Activated T-helper 1 cell treated with Interleukin-2 at 50 U/mL for 16 hours (primary cell): ENCODE measurements around the gene HOXC4.

Experiments
- DNase-seq: peaks from one replicate; pipeline ENCODE4 v3.0.0-alpha.2; 2020; ENCODE audit warnings: low read depth

Gene HOXC4

GRCh38 chr12:54029529-54030441 lies 23.9 kb upstream of the HOXC4 start:
- DNase-seq = no peak

GRCh38 chr12:54030442-54030801 lies 23.2 kb upstream of the HOXC4 start:
- DNase-seq = no peak

DNA sequence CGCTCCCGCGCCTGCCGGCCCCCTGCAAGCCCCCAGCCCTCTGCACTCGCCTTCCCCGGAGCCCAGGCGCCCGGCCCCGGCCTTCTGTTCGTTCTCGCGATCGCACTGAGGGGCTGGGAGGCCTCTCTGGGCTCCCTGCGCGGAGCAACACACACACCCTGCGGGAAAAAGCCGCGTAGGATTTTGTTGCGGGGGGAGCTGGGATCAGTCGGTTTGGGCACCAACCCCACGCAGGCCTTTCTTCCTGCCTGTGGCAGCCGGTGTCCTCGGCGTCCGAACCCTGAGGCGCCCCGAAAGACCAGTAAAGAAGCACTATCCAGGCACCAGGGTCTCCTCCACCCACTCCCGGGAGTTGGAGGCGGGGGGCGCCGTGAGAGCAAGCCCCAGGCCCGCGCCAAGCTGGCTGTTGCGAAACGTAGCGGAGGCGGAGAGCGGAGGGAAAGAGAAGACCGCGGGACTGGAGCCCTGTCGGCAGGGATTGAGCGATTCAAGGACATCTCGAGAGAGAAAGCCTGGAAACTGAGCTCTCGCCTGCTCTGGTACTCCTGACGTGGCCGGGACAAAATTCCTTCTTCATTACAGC lies 22.7 kb upstream of the HOXC4 start:
- no peak for DNase-seq

GRCh38 chr12:54031480-54031879 lies 22.2 kb upstream of the HOXC4 start:
- DNase-seq = no peak

- DNase-seq = no peak
These were observed 21.5 kb upstream of the HOXC4 start for GRCh38 chr12:54032086-54032619.

DNA sequence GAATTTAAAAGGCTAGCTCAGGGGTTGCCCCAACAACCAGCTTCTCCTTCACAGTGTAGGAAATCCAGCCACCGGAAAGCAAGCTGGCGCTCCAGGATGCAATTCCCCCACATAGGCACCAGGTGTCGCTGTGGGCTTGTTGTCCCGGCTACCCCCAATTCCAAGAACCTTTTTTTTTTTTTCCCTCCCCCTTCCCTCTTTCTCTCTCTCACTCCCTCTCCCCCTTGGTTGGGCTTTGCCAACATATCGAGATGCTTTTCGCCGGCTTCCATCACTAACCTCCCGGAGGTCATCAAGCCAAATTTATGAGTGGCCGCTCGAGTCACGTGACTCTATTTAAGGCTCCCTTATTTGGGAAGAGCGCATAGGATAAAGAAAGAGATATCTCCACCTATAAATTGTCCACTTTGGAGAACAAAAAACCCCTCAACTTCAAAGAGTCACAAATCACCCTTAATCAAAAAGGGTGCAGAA lies 21.0 kb upstream of the HOXC4 start, which contains the start of gene HOXC5:
Gene HOXC5, plus strand, starts transcription at position 424 of the 474 bp plus-strand sequence. CDS start 73 bp downstream, outside the sequence.
- peak; percentile 26 for DNase-seq

DNA sequence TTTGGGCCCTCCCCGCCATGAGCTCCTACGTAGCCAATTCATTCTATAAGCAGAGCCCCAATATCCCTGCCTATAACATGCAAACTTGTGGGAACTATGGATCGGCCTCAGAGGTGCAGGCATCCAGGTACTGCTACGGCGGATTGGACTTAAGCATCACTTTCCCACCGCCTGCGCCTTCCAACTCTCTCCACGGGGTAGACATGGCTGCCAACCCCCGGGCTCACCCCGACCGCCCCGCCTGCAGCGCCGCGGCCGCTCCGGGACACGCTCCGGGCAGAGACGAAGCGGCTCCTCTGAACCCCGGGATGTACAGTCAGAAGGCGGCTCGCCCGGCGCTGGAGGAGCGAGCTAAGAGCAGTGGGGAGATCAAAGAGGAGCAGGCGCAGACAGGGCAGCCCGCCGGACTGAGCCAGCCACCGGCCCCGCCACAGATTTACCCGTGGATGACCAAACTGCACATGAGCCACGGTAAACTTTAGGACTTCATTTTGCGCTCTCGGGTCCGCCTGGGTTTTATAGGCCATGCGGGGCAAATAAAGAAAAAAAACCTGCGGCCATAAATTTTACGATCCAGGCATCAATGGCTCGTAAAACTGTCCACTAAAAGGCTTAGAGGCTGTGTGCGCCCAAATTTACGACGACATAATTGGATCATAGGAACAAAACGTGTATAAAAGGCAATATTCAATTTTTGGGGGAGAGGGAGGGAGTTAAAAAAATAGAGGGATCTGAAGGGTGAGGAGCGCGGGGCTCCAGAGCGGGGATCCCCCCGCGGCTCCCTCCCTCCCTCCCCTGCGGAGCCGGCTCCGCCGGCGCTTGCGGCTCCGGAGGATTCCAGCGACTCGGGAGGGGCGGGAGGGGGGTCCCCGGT lies 20.3 kb upstream of the HOXC4 start:
- no peak for DNase-seq

GRCh38 chr12:54033980-54034784 lies 19.5 kb upstream of the HOXC4 start:
- no peak for DNase-seq

GRCh38 chr12:54034785-54035310 lies 18.8 kb upstream of the HOXC4 start:
- no peak for DNase-seq

- no peak for DNase-seq
These were observed 17.9 kb upstream of the HOXC4 start for GRCh38 chr12:54035568-54036264.

DNA sequence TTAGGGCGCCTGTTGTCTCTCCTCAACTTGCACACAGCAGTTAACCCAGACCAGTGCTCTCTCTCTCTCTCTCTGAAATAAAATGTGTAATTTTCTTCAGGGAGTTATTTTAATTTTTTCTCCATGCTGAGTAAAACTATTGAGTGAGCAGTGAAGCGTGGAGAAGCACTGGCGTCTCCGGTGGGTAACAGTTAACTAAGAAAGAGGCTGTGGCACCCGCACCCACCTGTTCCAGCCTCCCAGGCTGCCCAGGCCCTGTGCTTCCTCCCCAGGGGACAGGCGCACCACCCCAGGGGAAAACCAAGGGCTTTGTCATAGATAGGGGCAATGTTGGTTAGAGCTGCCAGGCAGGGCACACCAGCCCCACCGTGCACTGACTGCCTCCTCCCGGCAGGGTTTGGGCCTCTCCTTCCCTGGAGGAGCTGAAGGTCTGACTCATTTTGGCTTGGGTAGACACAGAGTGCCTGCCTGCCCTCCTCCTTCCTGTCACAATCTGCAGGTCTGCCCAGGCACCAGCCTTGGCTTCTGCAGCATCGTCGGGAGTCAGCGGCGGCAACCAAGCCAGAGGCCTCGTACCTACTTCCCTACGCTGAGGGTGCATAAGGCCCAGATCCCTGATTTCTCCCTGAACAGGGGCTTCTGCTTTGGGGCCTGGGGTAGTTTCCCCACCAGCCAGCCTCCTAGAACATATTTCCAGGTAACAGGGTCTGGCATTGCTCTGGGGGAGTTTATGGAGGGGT lies 16.8 kb upstream of the HOXC4 start:
- no peak for DNase-seq

DNA sequence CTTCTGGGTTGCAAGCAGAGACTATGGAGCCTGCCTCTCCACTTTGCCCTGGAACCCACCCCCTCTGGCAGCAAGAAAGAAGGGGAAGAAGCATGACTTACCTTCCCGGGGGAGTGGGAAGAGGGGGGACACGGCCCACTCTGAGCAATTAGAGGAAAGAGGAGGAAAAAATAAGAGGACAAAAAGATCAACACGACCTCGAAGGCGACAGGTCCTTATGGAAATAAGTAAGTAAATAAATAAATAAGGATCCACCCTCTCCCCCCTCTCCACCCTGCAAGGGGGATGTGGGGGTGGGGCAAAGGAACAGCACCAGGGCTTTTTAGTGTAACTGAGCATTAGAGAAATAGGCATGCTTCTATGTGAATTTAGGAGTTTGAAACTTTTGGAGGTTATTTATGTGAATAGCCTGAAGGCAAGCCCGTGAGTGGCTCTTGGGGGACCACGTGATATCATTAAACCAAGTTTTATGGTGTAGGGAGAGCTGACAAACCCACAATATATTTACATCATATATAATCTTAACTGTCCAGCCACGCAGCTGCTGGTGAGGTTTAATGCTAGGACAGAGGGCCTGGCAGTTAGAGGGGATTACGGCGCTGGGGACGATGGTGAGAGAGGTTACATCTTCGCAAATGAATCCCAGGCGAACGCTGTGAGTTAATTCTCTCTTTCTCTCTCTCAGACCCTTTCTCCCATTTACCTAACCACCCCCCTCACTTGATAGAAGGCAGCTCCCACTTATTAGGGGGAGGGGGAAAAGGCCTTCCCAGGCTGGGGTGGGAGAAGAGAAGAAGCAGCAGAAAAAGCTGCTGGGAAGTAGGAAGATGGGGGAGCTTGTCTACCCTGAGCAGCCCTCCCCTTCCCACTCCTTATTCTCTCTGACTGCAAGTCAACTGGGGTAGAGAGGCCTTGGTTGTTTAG lies 16.0 kb upstream of the HOXC4 start:
- no peak for DNase-seq

GRCh38 chr12:54038284-54038870 lies 15.3 kb upstream of the HOXC4 start:
- DNase-seq = no peak

DNA sequence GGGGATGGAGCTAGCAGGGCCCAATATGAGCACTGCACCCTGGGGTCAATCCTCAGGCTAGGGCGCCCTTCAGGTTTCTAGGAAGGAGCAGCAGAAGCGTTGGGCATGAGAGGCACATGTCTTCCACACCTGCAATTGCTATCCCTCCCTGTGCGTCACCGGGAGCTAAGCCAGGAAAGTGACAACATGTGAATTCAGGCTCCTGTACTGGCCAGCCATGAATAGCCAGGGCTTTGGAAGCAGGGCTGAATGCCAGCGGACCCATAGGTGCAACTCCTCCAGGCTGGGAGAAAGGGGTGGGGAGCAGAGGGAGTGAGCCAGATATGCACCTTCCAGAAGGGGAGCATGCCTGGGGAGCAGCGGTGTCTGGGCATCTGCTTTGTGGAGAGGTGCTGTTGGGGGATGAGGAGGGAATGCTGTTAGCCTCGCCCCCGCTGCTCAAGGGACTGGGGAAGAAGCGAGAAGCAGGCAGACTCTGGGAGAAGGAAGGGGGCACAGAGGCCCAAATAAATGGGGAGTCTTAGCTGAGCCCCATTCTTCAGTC lies 14.7 kb upstream of the HOXC4 start:
- DNase-seq = no peak

GRCh38 chr12:54039417-54040147 lies 14.1 kb upstream of the HOXC4 start:
- DNase-seq = no peak

DNA sequence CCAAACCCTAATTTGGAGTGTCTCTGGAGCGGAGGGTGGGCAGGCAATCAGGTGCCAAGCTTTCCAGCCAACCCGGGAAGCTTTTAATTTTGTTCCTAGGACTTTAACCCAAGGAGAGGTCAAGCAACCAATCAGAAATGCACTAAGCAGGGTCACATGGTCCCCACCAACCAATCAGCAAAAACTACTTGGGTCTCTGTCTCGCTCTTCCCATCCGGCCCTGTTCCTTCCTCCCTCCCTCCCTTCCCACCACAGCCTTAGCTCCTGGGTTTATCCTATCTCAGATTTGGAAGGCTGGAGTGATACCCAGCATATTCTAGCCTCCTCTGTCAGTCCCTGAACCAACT lies 13.5 kb upstream of the HOXC4 start:
- no peak for DNase-seq

DNA sequence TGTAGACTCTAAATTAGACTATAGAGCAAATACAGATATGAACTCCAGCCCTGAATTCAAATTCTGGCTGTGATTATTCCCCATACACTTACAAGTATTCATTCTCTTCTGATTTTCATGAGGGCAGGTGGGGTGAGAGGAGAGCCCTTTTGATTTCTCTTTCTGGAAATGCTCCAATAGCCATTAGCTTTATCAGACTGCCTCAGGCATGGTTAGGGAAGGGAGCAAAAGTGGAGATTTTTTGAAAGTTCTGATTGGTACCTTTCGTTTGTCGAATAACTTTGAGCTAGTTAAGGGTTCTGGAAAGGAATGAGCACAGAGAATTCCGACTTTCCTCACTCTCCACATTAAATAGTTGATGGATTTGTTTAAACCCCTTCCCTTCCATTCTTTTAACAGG lies 13.0 kb upstream of the HOXC4 start:
- DNase-seq = no peak
